LNCAP (cell line): ENCODE data around the gene MIER1.

ENCODE experiments used
- TF ChIP-seq, protein P1 (sequence below): fragments of 450-650 bp; IDR thresholded peaks from 2 replicates; pipeline ENCODE4 v1.5.1; 2017; ENCODE audit warnings: mild to moderate bottlenecking

Gene MIER1

DNA sequence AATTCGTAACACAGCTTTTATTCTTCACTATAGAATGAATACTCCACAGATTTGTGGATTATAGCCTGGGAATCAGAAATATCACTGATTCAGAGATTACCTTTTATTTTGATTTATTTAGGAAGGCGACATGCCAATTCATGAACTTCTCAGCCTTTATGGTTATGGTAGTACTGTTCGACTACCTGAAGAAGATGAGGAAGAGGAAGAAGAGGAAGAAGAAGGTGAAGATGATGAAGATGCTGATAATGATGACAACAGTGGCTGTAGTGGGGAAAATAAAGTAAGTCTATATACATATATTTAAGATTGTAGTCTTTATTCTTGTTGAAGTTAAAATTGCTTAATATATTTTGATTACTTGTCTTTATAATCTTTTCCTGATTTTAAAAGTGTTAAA, 33.1 kb downstream of the MIER1 start:
- TF ChIP-seq, protein P1, sequence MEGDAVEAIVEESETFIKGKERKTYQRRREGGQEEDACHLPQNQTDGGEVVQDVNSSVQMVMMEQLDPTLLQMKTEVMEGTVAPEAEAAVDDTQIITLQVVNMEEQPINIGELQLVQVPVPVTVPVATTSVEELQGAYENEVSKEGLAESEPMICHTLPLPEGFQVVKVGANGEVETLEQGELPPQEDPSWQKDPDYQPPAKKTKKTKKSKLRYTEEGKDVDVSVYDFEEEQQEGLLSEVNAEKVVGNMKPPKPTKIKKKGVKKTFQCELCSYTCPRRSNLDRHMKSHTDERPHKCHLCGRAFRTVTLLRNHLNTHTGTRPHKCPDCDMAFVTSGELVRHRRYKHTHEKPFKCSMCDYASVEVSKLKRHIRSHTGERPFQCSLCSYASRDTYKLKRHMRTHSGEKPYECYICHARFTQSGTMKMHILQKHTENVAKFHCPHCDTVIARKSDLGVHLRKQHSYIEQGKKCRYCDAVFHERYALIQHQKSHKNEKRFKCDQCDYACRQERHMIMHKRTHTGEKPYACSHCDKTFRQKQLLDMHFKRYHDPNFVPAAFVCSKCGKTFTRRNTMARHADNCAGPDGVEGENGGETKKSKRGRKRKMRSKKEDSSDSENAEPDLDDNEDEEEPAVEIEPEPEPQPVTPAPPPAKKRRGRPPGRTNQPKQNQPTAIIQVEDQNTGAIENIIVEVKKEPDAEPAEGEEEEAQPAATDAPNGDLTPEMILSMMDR: no peak

- TF ChIP-seq, protein P1: no peak
Measured at GRCh38 chr1:66968574-66968973, 43.8 kb downstream of the MIER1 start.

DNA sequence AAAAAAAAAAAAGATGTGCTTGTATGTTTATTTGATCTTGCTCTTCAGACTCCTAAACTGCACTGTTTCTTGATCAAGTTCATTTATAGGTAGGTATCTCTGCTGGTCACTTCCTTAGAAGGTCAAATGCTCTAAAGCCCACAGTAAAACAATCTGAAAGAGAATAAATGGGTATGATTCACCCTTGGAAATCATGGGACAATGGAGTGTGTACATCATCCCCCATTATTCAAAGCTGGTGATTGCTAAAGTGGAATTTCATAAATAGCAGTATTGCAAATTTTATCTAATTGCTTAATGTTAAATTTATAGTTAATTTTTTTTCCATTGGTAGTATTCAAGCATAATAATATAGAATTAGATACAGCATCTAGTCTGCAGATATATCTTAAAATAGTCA, 53.4 kb downstream of the MIER1 start:
- TF ChIP-seq, protein P1: no peak

DNA sequence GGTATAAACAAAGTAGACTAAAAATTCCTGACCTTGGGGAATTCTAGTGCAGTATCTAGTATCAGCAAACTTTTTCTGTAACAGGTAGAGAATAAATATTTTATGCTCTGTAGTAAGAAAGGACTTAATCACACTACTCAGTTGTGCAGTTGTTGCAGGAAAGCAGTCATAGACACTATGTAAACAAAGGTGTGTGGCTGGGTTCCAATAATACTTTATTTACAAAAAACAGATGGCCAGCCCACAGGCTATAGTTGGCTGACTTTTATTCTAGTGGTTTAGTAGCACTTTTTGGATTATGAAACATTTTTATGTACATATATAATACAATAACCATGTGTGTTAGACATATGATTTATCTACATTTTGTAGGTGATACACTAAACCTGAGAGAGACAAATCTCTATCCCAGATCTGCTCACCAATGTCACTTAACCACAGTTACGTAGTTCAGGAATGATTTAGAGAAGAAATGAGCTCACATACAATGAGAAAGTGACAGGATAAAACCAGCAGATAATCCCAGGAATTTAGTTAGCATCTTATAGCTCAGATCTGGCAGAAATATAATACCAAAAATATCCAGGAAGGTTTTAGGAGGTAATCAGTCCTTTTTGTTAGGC, 56.1 kb downstream of the MIER1 start:
- TF ChIP-seq, protein P1: no peak

GRCh38 chr1:66981679-66982078, 56.9 kb downstream of the MIER1 start:
- TF ChIP-seq, protein P1: no peak

DNA sequence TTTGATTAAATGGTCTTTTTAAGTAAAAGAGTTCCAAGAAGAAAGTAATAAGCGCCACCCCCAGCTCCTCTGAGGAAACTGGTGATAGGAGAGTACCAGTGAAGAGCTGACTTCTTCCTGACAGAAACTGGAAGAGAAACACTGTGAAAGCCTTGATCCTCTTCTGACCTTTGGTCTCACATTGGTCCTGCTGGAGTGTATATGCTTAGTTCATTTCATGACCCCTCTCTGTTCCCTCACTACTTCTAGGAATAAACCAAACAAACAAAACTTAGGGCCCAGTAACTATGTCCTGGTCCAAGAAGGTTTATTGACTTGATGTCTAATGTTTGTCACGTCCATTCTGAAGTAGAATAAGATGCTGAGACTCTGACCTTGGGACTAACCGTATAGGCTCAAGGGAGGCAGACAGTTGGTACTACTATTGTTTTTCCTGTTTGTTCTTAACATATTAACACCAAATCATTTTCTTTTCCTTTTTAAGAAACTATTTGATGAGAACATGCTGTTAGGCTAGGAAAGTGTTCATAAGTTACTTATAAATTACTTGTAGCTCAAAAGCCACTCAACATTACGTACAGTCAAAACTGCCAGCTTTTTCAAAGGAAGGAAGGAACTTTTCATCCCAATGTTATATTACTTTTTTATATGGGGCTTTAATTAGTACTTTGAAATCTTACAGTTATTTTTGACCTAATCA, 57.9 kb downstream of the MIER1 start:
- TF ChIP-seq, protein P1: no peak

- TF ChIP-seq, protein P1: no peak
Measured at GRCh38 chr1:66984491-66984890, 59.7 kb downstream of the MIER1 start.
